Astrocyte of the cerebellum (primary cell): Measurements from ENCODE around the gene PDZD2.

Source experiments
- DNase-seq: peaks from one replicate; pipeline ENCODE4 v3.0.0-alpha.2; 2011; ENCODE audit warnings: low read depth
- H3K4me3 ChIP-seq: 2 replicates; pipeline ENCODE4 v1.5.1; 2011; ENCODE audit warnings: mild to moderate bottlenecking, low read depth, low read length, moderate library complexity
- CTCF ChIP-seq: IDR thresholded peaks from 2 replicates; pipeline ENCODE4 v1.5.1; 2012; ENCODE audit warnings: low read length, low read depth, moderate library complexity, mild to moderate bottlenecking; ENCODE audit errors: missing control alignments
- in situ Hi-C: cut with HindIII; loops from 2 replicates; pipeline ENCODE4 v1.10.0; 2017; ENCODE audit warnings: low sequenced_read_pairs

The PDZD2 gene

GRCh38 chr5:32087086-32088082, 448.5 kb downstream of the PDZD2 start:
- H3K4me3 ChIP-seq = no peak overlapping the region
- no peak for TF ChIP-seq CTCF
- in situ Hi-C loops = no loop called here
- DNase-seq = no peak

GRCh38 chr5:32088214-32088613, 449.3 kb downstream of the PDZD2 start:
- in situ Hi-C loops = no loop called here
- no peak for DNase-seq
- H3K4me3 ChIP-seq = no peak overlapping the region
- TF ChIP-seq CTCF = no peak

GRCh38 chr5:32089146-32090000, 450.4 kb downstream of the PDZD2 start:
- TF ChIP-seq CTCF = no peak
- no peak overlapping the region for H3K4me3 ChIP-seq
- in situ Hi-C loops = no loop called here
- no peak for DNase-seq

GRCh38 chr5:32090026-32090754, 451.3 kb downstream of the PDZD2 start:
- no peak for DNase-seq
- in situ Hi-C loops = no loop called here
- no peak overlapping the region for H3K4me3 ChIP-seq
- TF ChIP-seq CTCF = no peak

GRCh38 chr5:32090755-32091128, 451.8 kb downstream of the PDZD2 start:
- no peak for DNase-seq
- no peak overlapping the region for H3K4me3 ChIP-seq
- TF ChIP-seq CTCF = no peak
- in situ Hi-C loops = no loop called here
